CD8-positive, alpha-beta memory T cell (primary cell): Measurements from ENCODE around the gene TMPRSS2. TPM values are rescaled to one million over a fixed set of nuclear protein-coding genes. Genes with fewer than 3 reads are reported as not detected.

ENCODE experiments used
- CTCF ChIA-PET: fragments of 350-600 bp; sonication (Branson Sonifier 250); formaldehyde crosslinking; loops from one replicate; lab custom pipeline; 2021; ENCODE audit warnings: antibody characterized with exemption; lab: Charles Lee
- POLR2A ChIA-PET: fragments of 350-600 bp; sonication (Branson Sonifier 250); formaldehyde crosslinking; loops from one replicate; lab custom pipeline; 2021; ENCODE audit warnings: antibody characterized with exemption; lab: Charles Lee
- DNase-seq, 5 donors: peaks; one replicate each; pipeline versions ENCODE4 v3.0.0 to v3.0.0-alpha.2; 2020 to 2022; ENCODE audit warnings: mixed read lengths in 1 of 5
- H3K27ac ChIP-seq: one replicate; pipeline ENCODE4 v1.7.0; 2013; ENCODE audit warnings: low read depth, mild to moderate bottlenecking, low read length, moderate library complexity
- H3K27me3 ChIP-seq: 2 replicates; pipeline ENCODE4 v1.7.0; 2013; ENCODE audit warnings: low read length, mild to moderate bottlenecking; ENCODE audit not compliant: insufficient read depth, poor library complexity, severe bottlenecking
- H3K36me3 ChIP-seq: 2 replicates; pipeline ENCODE4 v1.7.0; 2013; ENCODE audit warnings: mild to moderate bottlenecking, low read length, moderate library complexity; ENCODE audit not compliant: insufficient read depth
- H3K4me1 ChIP-seq: 2 replicates; pipeline ENCODE4 v1.7.0; 2013; ENCODE audit warnings: mild to moderate bottlenecking, low read length, moderate library complexity; ENCODE audit not compliant: insufficient read depth
- H3K4me3 ChIP-seq: 2 replicates; pipeline ENCODE4 v1.7.0; 2013; ENCODE audit warnings: mild to moderate bottlenecking, low read length
- H3K9me3 ChIP-seq: 2 replicates; pipeline ENCODE4 v1.7.0; 2013; ENCODE audit warnings: mild to moderate bottlenecking, low read length
- H3K27ac Mint-ChIP-seq, 8 donors: one replicate each; pipeline ENCODE4 v1.8.0; 2020 to 2021; ENCODE audit warnings: mixed read lengths in 8 of 8, mild to moderate bottlenecking in 6 of 8, inconsistent platforms in 3 of 8, moderate library complexity in 3 of 8
- H3K27me3 Mint-ChIP-seq, 2 donors: one replicate each; pipeline ENCODE4 v1.8.0; 2020 to 2021; ENCODE audit warnings: mixed read lengths in 2 of 2, mild to moderate bottlenecking in 1 of 2, moderate library complexity in 1 of 2
- H3K36me3 Mint-ChIP-seq, 3 donors: one replicate each; pipeline ENCODE4 v1.8.0; 2020 to 2021; ENCODE audit warnings: mixed read lengths in 3 of 3, inconsistent platforms in 1 of 3, mild to moderate bottlenecking in 1 of 3
- H3K4me1 Mint-ChIP-seq, 3 donors: one replicate each; pipeline ENCODE4 v1.8.0; 2020 to 2021; ENCODE audit warnings: mixed read lengths in 3 of 3, inconsistent platforms in 1 of 3, mild to moderate bottlenecking in 1 of 3
- H3K4me3 Mint-ChIP-seq, 7 donors: one replicate each; pipeline ENCODE4 v1.8.0; 2020 to 2021; ENCODE audit warnings: mixed read lengths in 7 of 7, mild to moderate bottlenecking in 6 of 7, moderate library complexity in 4 of 7, inconsistent platforms in 2 of 7
- H3K9me3 Mint-ChIP-seq, 5 donors: one replicate each; pipeline ENCODE4 v1.8.0; 2020 to 2022; ENCODE audit warnings: mixed read lengths in 5 of 5, mild to moderate bottlenecking in 3 of 5, moderate library complexity in 2 of 5, inconsistent platforms in 1 of 5
- polyA plus RNA-seq: library from polyadenylated mRNA; unstranded; fragments of 300-500 nt; fragmentation: Illumina TruSeq; gene quantifications from one replicate; pipeline ENCODE4 v1.2.3, GENCODE V29; 2021
- total RNA-seq, 2 experiments: library from RNA; stranded (reverse); gene quantifications; one replicate each; pipeline ENCODE4 v1.2.3, GENCODE V29; 2021

The TMPRSS2 gene
- total and polyA plus RNA-seq, 3 experiments from 2014 or later, result not detected

- Mint-ChIP-seq H3K4me3 (no peak overlapping the region), H3K27ac (no peak overlapping the region), H3K36me3 (no peaks in the 10 kb centered on the region), H3K27me3 (peaks cover 15 to 31% of the 10 kb centered on the region in 2 donors), H3K9me3 (no peaks in the 10 kb centered on the region), H3K4me1 (peaks cover 0 to 6% (median 2%) of the 10 kb centered on the region in 3 donors)
- no peaks in the 10 kb centered on the region for H3K9me3 ChIP-seq
- H3K27me3 ChIP-seq, result no peaks in the 10 kb centered on the region
- H3K36me3 ChIP-seq, result no peaks in the 10 kb centered on the region
- H3K4me1 ChIP-seq, result no peaks in the 10 kb centered on the region
- ChIA-PET CTCF (no interaction called here), POLR2A (no interaction called here)
- no peak overlapping the region for H3K27ac ChIP-seq
- no peak overlapping the region for H3K4me3 ChIP-seq
- no peak for DNase-seq
Measured at GRCh38 chr21:41499920-41500319, 8.0 kb downstream of the TMPRSS2 start.

- Mint-ChIP-seq H3K27ac (no peak overlapping the region), H3K27me3 (peaks cover 11 to 30% of the 10 kb centered on the region in 2 donors), H3K4me1 (no peaks in the 10 kb centered on the region), H3K9me3 (no peaks in the 10 kb centered on the region), H3K36me3 (no peaks in the 10 kb centered on the region), H3K4me3 (no peak overlapping the region)
- no peaks in the 10 kb centered on the region for H3K27me3 ChIP-seq
- no peaks in the 10 kb centered on the region for H3K9me3 ChIP-seq
- ChIA-PET CTCF (no interaction called here), POLR2A (no interaction called here)
- H3K36me3 ChIP-seq, result no peaks in the 10 kb centered on the region
- H3K27ac ChIP-seq, result no peak overlapping the region
- no peak for DNase-seq
- no peak overlapping the region for H3K4me3 ChIP-seq
- no peaks in the 10 kb centered on the region for H3K4me1 ChIP-seq
Measured at GRCh38 chr21:41497788-41498187, 10.2 kb downstream of the TMPRSS2 start.

- H3K36me3 ChIP-seq, result no peaks in the 10 kb centered on the region
- CTCF ChIA-PET, result no interaction called here
- H3K4me1 Mint-ChIP-seq, result no peaks in the 10 kb centered on the region
Measured at GRCh38 chr21:41497008-41497407, 10.9 kb downstream of the TMPRSS2 start.

GRCh38 chr21:41494242-41494641 lies 13.7 kb downstream of the TMPRSS2 start:
- Mint-ChIP-seq H3K27me3 (peaks cover 13 to 21% of the 10 kb centered on the region in 2 donors), H3K27ac (no peak overlapping the region)
- H3K4me1 ChIP-seq, result no peaks in the 10 kb centered on the region

More at GRCh38 chr21:41497008-41497407, 10.9 kb downstream of the TMPRSS2 start:
- H3K4me3 ChIP-seq, result no peak overlapping the region
- no peak overlapping the region for H3K4me3 Mint-ChIP-seq
- POLR2A ChIA-PET, result no interaction called here
- no peaks in the 10 kb centered on the region for H3K9me3 Mint-ChIP-seq
- H3K27ac ChIP-seq, result no peak overlapping the region
- no peak overlapping the region for H3K27ac Mint-ChIP-seq
- no peaks in the 10 kb centered on the region for H3K36me3 Mint-ChIP-seq
- peaks cover 12 to 26% of the 10 kb centered on the region in 2 donors for H3K27me3 Mint-ChIP-seq
- no peaks in the 10 kb centered on the region for H3K27me3 ChIP-seq
- no peak for DNase-seq
- H3K9me3 ChIP-seq, result no peaks in the 10 kb centered on the region
- no peaks in the 10 kb centered on the region for H3K4me1 ChIP-seq

GRCh38 chr21:41491412-41491811 lies 16.5 kb downstream of the TMPRSS2 start:
- Histone ChIP-seq H3K4me3 (no peak overlapping the region), H3K27ac (no peak overlapping the region), H3K9me3 (no peaks in the 10 kb centered on the region), H3K4me1 (no peaks in the 10 kb centered on the region), H3K36me3 (no peaks in the 10 kb centered on the region), H3K27me3 (no peaks in the 10 kb centered on the region)
- Mint-ChIP-seq H3K4me1 (no peaks in the 10 kb centered on the region), H3K9me3 (no peaks in the 10 kb centered on the region), H3K27ac (no peak overlapping the region), H3K4me3 (no peak overlapping the region), H3K27me3 (peaks cover 16 to 34% of the 10 kb centered on the region in 2 donors), H3K36me3 (no peaks in the 10 kb centered on the region)
- CTCF ChIA-PET, result interaction anchor here (1.6 kb wide), 1 partner anchor 208 kb away, joined by 4 read pairs; no protein-coding TSS in a partner anchor
- POLR2A ChIA-PET, result no interaction called here
- DNase-seq, result no peak

More at GRCh38 chr21:41494242-41494641, 13.7 kb downstream of the TMPRSS2 start:
- H3K4me3 ChIP-seq, result no peak overlapping the region
- no peaks in the 10 kb centered on the region for H3K9me3 Mint-ChIP-seq
- POLR2A ChIA-PET, result no interaction called here
- H3K27me3 ChIP-seq, result no peaks in the 10 kb centered on the region
- H3K36me3 ChIP-seq, result no peaks in the 10 kb centered on the region
- H3K4me3 Mint-ChIP-seq, result no peak overlapping the region
- H3K27ac ChIP-seq, result no peak overlapping the region
- no peak for DNase-seq
- no peaks in the 10 kb centered on the region for H3K4me1 Mint-ChIP-seq
- no peaks in the 10 kb centered on the region for H3K36me3 Mint-ChIP-seq
- H3K9me3 ChIP-seq, result no peaks in the 10 kb centered on the region
- CTCF ChIA-PET, result no interaction called here

- Histone ChIP-seq H3K4me3 (no peak overlapping the region), H3K27ac (no peak overlapping the region), H3K27me3 (no peaks in the 10 kb centered on the region), H3K36me3 (no peaks in the 10 kb centered on the region), H3K9me3 (no peaks in the 10 kb centered on the region), H3K4me1 (no peaks in the 10 kb centered on the region)
- DNase-seq, result no peak
- Mint-ChIP-seq H3K27me3 (peaks cover 16 to 34% of the 10 kb centered on the region in 2 donors), H3K36me3 (no peaks in the 10 kb centered on the region), H3K4me3 (no peak overlapping the region), H3K27ac (no peak overlapping the region), H3K9me3 (no peaks in the 10 kb centered on the region), H3K4me1 (no peaks in the 10 kb centered on the region)
- ChIA-PET POLR2A (no interaction called here), CTCF (interaction anchor here (1.6 kb wide), 1 partner anchor 207 kb away, joined by 4 read pairs; no protein-coding TSS in a partner anchor)
Measured at GRCh38 chr21:41490330-41490729, 17.6 kb downstream of the TMPRSS2 start.

- ChIA-PET CTCF (no interaction called here), POLR2A (no interaction called here)
- Mint-ChIP-seq H3K4me1 (no peaks in the 10 kb centered on the region), H3K36me3 (no peaks in the 10 kb centered on the region), H3K4me3 (no peak overlapping the region), H3K27me3 (peaks cover 16 to 34% of the 10 kb centered on the region in 2 donors), H3K27ac (no peak overlapping the region), H3K9me3 (no peaks in the 10 kb centered on the region)
- Histone ChIP-seq H3K36me3 (no peaks in the 10 kb centered on the region), H3K4me1 (no peaks in the 10 kb centered on the region), H3K4me3 (no peak overlapping the region), H3K9me3 (no peaks in the 10 kb centered on the region), H3K27me3 (no peaks in the 10 kb centered on the region), H3K27ac (no peak overlapping the region)
- no peak for DNase-seq
Measured at GRCh38 chr21:41489329-41489728, 18.6 kb downstream of the TMPRSS2 start.

- H3K4me1 Mint-ChIP-seq, result no peaks in the 10 kb centered on the region
- DNase-seq, result no peak
- no peaks in the 10 kb centered on the region for H3K36me3 ChIP-seq
- H3K27ac ChIP-seq, result no peak overlapping the region
- POLR2A ChIA-PET, result no interaction called here
- no peak overlapping the region for H3K4me3 Mint-ChIP-seq
- H3K9me3 ChIP-seq, result no peaks in the 10 kb centered on the region
- H3K27ac Mint-ChIP-seq, result no peak overlapping the region
- no peaks in the 10 kb centered on the region for H3K4me1 ChIP-seq
- no peaks in the 10 kb centered on the region for H3K9me3 Mint-ChIP-seq
- no peaks in the 10 kb centered on the region for H3K27me3 ChIP-seq
- no peak overlapping the region for H3K4me3 ChIP-seq
- peaks cover 18 to 28% of the 10 kb centered on the region in 2 donors for H3K27me3 Mint-ChIP-seq
- CTCF ChIA-PET, result no interaction called here
- H3K36me3 Mint-ChIP-seq, result no peaks in the 10 kb centered on the region
Measured at GRCh38 chr21:41488080-41488479, 19.9 kb downstream of the TMPRSS2 start.
